K562 (cell line): ENCODE results near the gene ECSCR. TPM values are rescaled to one million over a fixed set of nuclear protein-coding genes. Genes with fewer than 3 reads are reported as not detected.

Source experiments
- ARID3A ChIP-seq: IDR thresholded peaks from 2 replicates; pipeline ENCODE4 v1.6.1; 2012; ENCODE audit warnings: low read depth, low read length, improper control_type of control experiment, borderline replicate concordance
- CBFB ChIP-seq: sonication (generic); formaldehyde crosslinking; IDR thresholded peaks from 2 replicates; pipeline ENCODE4 v1.4.0; 2020; ENCODE audit warnings: mild to moderate bottlenecking, missing genetic modification reagents
- CHD1 ChIP-seq: fragments of 200-600 bp; sonication (generic); IDR thresholded peaks from one replicate; pipeline ENCODE4 v1.6.1; 2012; ENCODE audit warnings: mild to moderate bottlenecking, moderate library complexity, low read length, inconsistent platforms
- E2F8 ChIP-seq: fragments of 450-650 bp; IDR thresholded peaks from 2 replicates; pipeline ENCODE4 v1.7.1; 2018; ENCODE audit warnings: mild to moderate bottlenecking, low read depth; ENCODE audit not compliant: partially characterized antibody
- ELF1 ChIP-seq: fragments of 200-800 bp; sonication (Bioruptor generic); IDR thresholded peaks from 2 replicates; pipeline ENCODE4 v1.6.1; 2016; ENCODE audit warnings: missing genetic modification characterization, missing compliant biosample characterization
- KAT8 ChIP-seq: fragments of 450-650 bp; IDR thresholded peaks from 2 replicates; pipeline ENCODE4 v1.6.1; 2016; ENCODE audit warnings: low read depth, mild to moderate bottlenecking
- PRMT5 ChIP-seq: sonication (generic); formaldehyde crosslinking; IDR thresholded peaks from 2 replicates; pipeline ENCODE4 v1.5.0; 2020; ENCODE audit warnings: missing genetic modification reagents
- SMAD1 ChIP-seq: fragments of 150-350 bp; IDR thresholded peaks from 2 replicates; pipeline ENCODE4 v1.6.1; 2014; ENCODE audit warnings: low read length, low read depth; ENCODE audit not compliant: partially characterized antibody
- TEAD4 ChIP-seq, 2 experiments: sonication (generic) in 1 of 2; formaldehyde crosslinking in 1 of 2; IDR thresholded peaks; 2 replicates each; pipeline versions ENCODE4 v1.6.1 to v1.8.0; 2012 to 2022; ENCODE audit warnings: borderline replicate concordance in 1 of 2, inconsistent platforms in 1 of 2, low read length in 1 of 2, mild to moderate bottlenecking in 1 of 2, missing genetic modification reagents in 1 of 2
- UBTF ChIP-seq, 2 experiments: IDR thresholded peaks; 2 replicates each; pipeline ENCODE4 v1.6.1; 2012; ENCODE audit warnings: improper control_type of control experiment in 2 of 2, low read depth in 2 of 2, low read length in 2 of 2, borderline replicate concordance in 1 of 2
- VEZF1 ChIP-seq: fragments of 200-800 bp; sonication (Bioruptor generic); IDR thresholded peaks from 2 replicates; pipeline ENCODE4 v1.6.1; 2017; ENCODE audit warnings: missing genetic modification characterization, missing compliant biosample characterization
- ZNF655 ChIP-seq: fragments of 250-450 bp; sonication (Bioruptor Pico); IDR thresholded peaks from 2 replicates; pipeline ENCODE4 v1.5.0; 2021
- ZNF668 ChIP-seq: fragments of 250-450 bp; sonication (Bioruptor Pico); IDR thresholded peaks from 2 replicates; pipeline ENCODE4 v1.8.0; 2022; ENCODE audit warnings: mild to moderate bottlenecking, inconsistent platforms
- ZNF695 ChIP-seq: fragments of 450-650 bp; formaldehyde crosslinking; IDR thresholded peaks from 2 replicates; pipeline ENCODE4 v1.4.0; 2020; ENCODE audit warnings: mild to moderate bottlenecking, moderate library complexity
- polyA plus RNA-seq, 8 experiments: library from polyadenylated mRNA; depleted of rRNA in 4 of 8; stranded (reverse) in 5 of 8; unstranded in 3 of 8; fragments of >200 nt; fragmentation: Nextera tagmentation in 2 of 8; fragmentation: Illumina TruSeq in 1 of 8; extraction: Ambion mirVana in 2 of 8; extraction: Trizol in 1 of 8; gene quantifications; 2 replicates each; pipeline versions ENCODE4 v1.2.1 to v1.2.3, GENCODE V29; 2011 to 2014; ENCODE audit warnings: inconsistent platforms in 1 of 8, missing spikeins in 1 of 8
- total RNA-seq, 7 experiments: library from RNA; depleted of rRNA in 6 of 7; stranded (reverse); fragments of >200 nt in 6 of 7; fragmentation: Illumina TruSeq in 2 of 7; extraction: Trizol in 2 of 7; gene quantifications; 2 replicates each; pipeline versions ENCODE4 v1.2.1 to v1.2.3, GENCODE V29; 2011 to 2021; ENCODE audit warnings: low replicate concordance in 1 of 7

The ECSCR gene
- total and polyA plus RNA-seq, 9 of the 15 experiments (the other 6 are each of a cell fraction or from before 2014, with no cell fraction given), result 0.10 to 0.25 (median 0.13) TPM; not detected in 6

- TF ChIP-seq ZNF655 (CRISPR knock-in tag) (peak; percentile 72; the same call in 1 of the 2 replicates), ZNF668 (no peak), ELF1 (peak; percentile 64), KAT8 (no peak), CHD1 (no peak), VEZF1 (peak; percentile 88), E2F8 (peak; percentile 44), SMAD1 (peak; percentile 35), UBTF (IDR thresholded peaks at IDR 0.05; ENCODE audit: borderline replicate concordance in 1 of 2, low read depth in 2 of 2, low read length in 2 of 2) (0 out of 4 replicates have a peak, but pooled peaks of 1 of the 2 experiments have one; percentile 33), TEAD4 (IDR thresholded peaks at IDR 0.05; ENCODE audit: low read length) (peak; percentile 64), TEAD4 (CRISPR knock-in tag; IDR thresholded peaks at IDR 0.05; ENCODE audit: borderline replicate concordance) (no peak), CBFB (CRISPR knock-in tag) (peak; percentile 97), ARID3A (peak; percentile 37; the same call in 1 of the 2 replicates), ZNF695 (CRISPR knock-in tag) (peak; percentile 62; the same call in 1 of the 2 replicates), PRMT5 (CRISPR knock-in tag) (no peak)
Observed at GRCh38 chr5:139474890-139475791, 12.6 kb upstream of the ECSCR start (continued).
